Suprapubic skin (tissue), 4 donors: ENCODE results near the gene KSR1. TPM values are rescaled to one million over a fixed set of nuclear protein-coding genes. Genes with fewer than 3 reads are reported as not detected.
"Not testable (repeated sequence)": the region's sequence is repeated elsewhere in the genome, so short reads cannot be mapped to it uniquely, and the experiment has no call there.

Source experiments
- DNase-seq, 2 donors: peaks; one replicate each; pipeline ENCODE4 v3.0.0-alpha.2; 2019; ENCODE audit warnings: low spot score in 2 of 2
- H3K27ac ChIP-seq: fragments of 200-600 bp; sonication (generic); one replicate; pipeline ENCODE4 v1.5.1; 2019
- H3K27me3 ChIP-seq: fragments of 200-600 bp; sonication (generic); one replicate; pipeline ENCODE4 v1.5.1; 2019
- H3K36me3 ChIP-seq: fragments of 200-600 bp; sonication (generic); one replicate; pipeline ENCODE4 v1.5.1; 2019
- H3K4me1 ChIP-seq: fragments of 200-600 bp; sonication (generic); one replicate; pipeline ENCODE4 v1.5.1; 2019
- H3K4me3 ChIP-seq: fragments of 200-600 bp; sonication (generic); one replicate; pipeline ENCODE4 v1.5.1; 2019; ENCODE audit warnings: mild to moderate bottlenecking
- H3K9me3 ChIP-seq: fragments of 200-600 bp; sonication (generic); one replicate; pipeline ENCODE4 v1.5.1; 2019
- CTCF ChIP-seq, 2 donors: fragments of 200-600 bp in 1 of 2; fragments of 450-650 bp in 1 of 2; sonication (generic) in 1 of 2; IDR thresholded peaks; one replicate each; pipeline ENCODE4 v1.5.1; 2016 to 2019; ENCODE audit warnings: antibody characterized with exemption in 2 of 2, mild to moderate bottlenecking in 1 of 2, moderate library complexity in 1 of 2
- EP300 ChIP-seq: sonication (generic); formaldehyde crosslinking; IDR thresholded peaks from one replicate; pipeline ENCODE4 v1.6.1; 2017; ENCODE audit warnings: antibody characterized with exemption
- POLR2A ChIP-seq, 2 donors: fragments of 450-650 bp; IDR thresholded peaks; one replicate each; pipeline ENCODE4 v1.6.1; 2017; ENCODE audit warnings: antibody characterized with exemption in 2 of 2, mild to moderate bottlenecking in 2 of 2, moderate library complexity in 2 of 2
- POLR2AphosphoS5 ChIP-seq, 3 donors: sonication (generic); formaldehyde crosslinking; IDR thresholded peaks; one replicate each; pipeline ENCODE4 v1.6.1; 2017; ENCODE audit warnings: antibody characterized with exemption in 3 of 3
- WGBS: methylation state at CpG from one replicate; pipeline ENCODE4 v1.1.5; 2018; 5-methylcytosine and 5-hydroxymethylcytosine counted together
- total RNA-seq, 4 donors: library from RNA; depleted of rRNA; stranded (reverse); fragments of >200 nt; gene quantifications; one replicate each; pipeline ENCODE4 v1.1.0, GENCODE V29; 2016

The KSR1 gene
- total RNA-seq, result 10 to 100 TPM; 38.1 to 54.0 (median 49.5) TPM

GRCh38 chr17:27455914-27456680 lies at the start of gene KSR1:
TSS of gene KSR1 (plus strand) at chr17:27456448. CDS start at chr17:27456644, 196 bp downstream.
- H3K27me3 ChIP-seq, result no peaks in the 10 kb centered on the region
- peak in 1 of 2 donors; percentile 75 for TF ChIP-seq POLR2A (IDR thresholded peaks at IDR 0.05)
- peak in 1 of 2 donors; percentile 11 for TF ChIP-seq CTCF (IDR thresholded peaks at IDR 0.05)
- TF ChIP-seq POLR2AphosphoS5 (IDR thresholded peaks at IDR 0.05), result no peak
- H3K9me3 ChIP-seq, result no peaks in the 10 kb centered on the region
- H3K4me1 ChIP-seq, result peaks cover 50% of the 10 kb centered on the region
- peak within 1 kb of the TSS; percentile 94 for H3K4me3 ChIP-seq
- H3K36me3 ChIP-seq, result no peaks in the 10 kb centered on the region
- 2% methylated on average over 15 of the region's 88 CpGs for WGBS
- peak; percentile 83 to 88 for DNase-seq
- H3K27ac ChIP-seq, result peak within 1 kb of the TSS; percentile 83

GRCh38 chr17:27407916-27408864 lies 48.1 kb upstream of the KSR1 start:
- Histone ChIP-seq H3K4me3 (no peak overlapping the region), H3K36me3 (no peaks in the 10 kb centered on the region), H3K27me3 (no peaks in the 10 kb centered on the region), H3K4me1 (peaks cover 18% of the 10 kb centered on the region), H3K9me3 (no peaks in the 10 kb centered on the region), H3K27ac (no peak overlapping the region)
- TF ChIP-seq POLR2A (IDR thresholded peaks at IDR 0.05), result no peak
- no peak for TF ChIP-seq POLR2AphosphoS5 (IDR thresholded peaks at IDR 0.05)
- TF ChIP-seq EP300, result no peak
- WGBS, result 46% methylated on average over 6 of the region's 6 CpGs
- DNase-seq, result peak in 1 of 2 donors; percentile 31

- H3K4me1 ChIP-seq, result peaks cover 18% of the 10 kb centered on the region
- no peaks in the 10 kb centered on the region for H3K36me3 ChIP-seq
- 51% methylated on average over 4 of the region's 4 CpGs for WGBS
- TF ChIP-seq POLR2A (IDR thresholded peaks at IDR 0.05) (no peak), POLR2AphosphoS5 (IDR thresholded peaks at IDR 0.05) (no peak), EP300 (no peak), CTCF (IDR thresholded peaks at IDR 0.05) (no peak)
- H3K27me3 ChIP-seq, result no peaks in the 10 kb centered on the region
- no peak for DNase-seq
- no peak overlapping the region for H3K4me3 ChIP-seq
- H3K9me3 ChIP-seq, result no peaks in the 10 kb centered on the region
- no peak overlapping the region for H3K27ac ChIP-seq
Measured at GRCh38 chr17:27408891-27409290, 47.4 kb upstream of the KSR1 start.

- H3K27me3 ChIP-seq, H3K4me3 ChIP-seq, H3K9me3 ChIP-seq, H3K27ac ChIP-seq, H3K36me3 ChIP-seq: not testable (repeated sequence)
- peak in 1 of 2 donors; percentile 34 for DNase-seq
- WGBS, result 85% methylated on average over 9 of the region's 9 CpGs
- peaks cover 18% of the 10 kb centered on the region for H3K4me1 ChIP-seq
Measured at GRCh38 chr17:27412158-27412557, 44.1 kb upstream of the KSR1 start.

GRCh38 chr17:27413315-27413714 lies 42.9 kb upstream of the KSR1 start:
- H3K36me3 ChIP-seq, result no peaks in the 10 kb centered on the region
- H3K4me3 ChIP-seq, result no peak overlapping the region
- H3K27me3 ChIP-seq, result no peaks in the 10 kb centered on the region
- TF ChIP-seq POLR2AphosphoS5 (IDR thresholded peaks at IDR 0.05) (no peak), CTCF (IDR thresholded peaks at IDR 0.05) (no peak), EP300 (no peak), POLR2A (IDR thresholded peaks at IDR 0.05) (no peak)
- H3K9me3 ChIP-seq, result no peaks in the 10 kb centered on the region
- no peak for DNase-seq
- no peak overlapping the region for H3K27ac ChIP-seq
- H3K4me1 ChIP-seq, result peaks cover 9% of the 10 kb centered on the region
- 61% methylated on average over 2 of the region's 2 CpGs for WGBS

GRCh38 chr17:27413792-27414191 lies 42.5 kb upstream of the KSR1 start:
- peak in 1 of 2 donors; percentile 24 for DNase-seq
- no peaks in the 10 kb centered on the region for H3K9me3 ChIP-seq
- peaks cover 4% of the 10 kb centered on the region for H3K4me1 ChIP-seq
- H3K36me3 ChIP-seq, result no peaks in the 10 kb centered on the region
- no peak overlapping the region for H3K4me3 ChIP-seq
- no peaks in the 10 kb centered on the region for H3K27me3 ChIP-seq
- TF ChIP-seq POLR2AphosphoS5 (IDR thresholded peaks at IDR 0.05) (no peak), CTCF (IDR thresholded peaks at IDR 0.05) (no peak), EP300 (no peak), POLR2A (IDR thresholded peaks at IDR 0.05) (no peak)
- WGBS, result 93% methylated on average over 3 of the region's 3 CpGs
- H3K27ac ChIP-seq, result no peak overlapping the region
